Measurements from ENCODE around the gene EHBP1.

- TF ChIP-seq CTCF (conservative IDR thresholded peaks at IDR 0.05; ENCODE audit: low read depth, low read length) (no peak), EZH2 (IDR thresholded peaks at IDR 0.05; ENCODE audit: borderline replicate concordance, low read depth, low read length, poor library complexity, severe bottlenecking) (no peak)
Observed at GRCh38 chr2:62660582-62661262, 44.8 kb upstream of the EHBP1 start.
